Measurements from ENCODE around the gene RCSD1. TPM values are rescaled to one million over a fixed set of nuclear protein-coding genes. Genes with fewer than 3 reads are reported as not detected.

The RCSD1 gene
- total RNA-seq, 2 donors from 2014 or later, result 2.8 to 13.8 TPM

DNA sequence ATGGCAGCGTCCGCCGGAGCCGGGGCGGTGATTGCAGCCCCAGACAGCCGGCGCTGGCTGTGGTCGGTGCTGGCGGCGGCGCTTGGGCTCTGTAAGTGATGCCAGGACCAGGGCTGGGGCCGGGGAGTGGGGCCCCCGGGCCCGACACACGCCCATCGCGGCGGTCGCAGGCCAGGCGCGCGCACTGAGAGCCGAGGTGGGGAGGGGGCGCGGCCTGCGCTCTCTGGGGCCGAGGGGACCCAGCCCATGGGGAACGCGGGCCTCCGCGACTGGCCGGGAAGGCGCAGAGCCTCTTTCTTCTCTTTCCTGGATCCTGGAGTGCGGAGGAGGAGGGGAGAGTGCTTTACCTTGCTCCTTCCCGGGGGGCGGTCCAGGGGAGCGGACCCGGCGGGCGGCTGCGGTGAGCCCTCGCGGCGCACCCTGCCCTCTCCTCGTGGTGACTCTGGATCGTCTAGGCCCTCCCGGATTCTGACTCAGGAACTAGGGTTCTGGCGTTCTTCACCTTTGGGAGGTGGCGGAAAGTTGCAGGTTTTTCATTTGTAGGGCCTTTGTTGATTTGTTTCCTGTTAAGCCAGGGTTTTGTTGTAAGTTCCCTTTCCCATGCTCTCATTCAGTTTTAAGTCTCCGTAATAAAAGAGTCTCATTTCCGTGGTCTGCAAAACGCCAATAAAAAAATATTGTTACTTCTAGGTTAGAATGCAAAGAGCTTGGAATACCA, 92.3 kb downstream of the RCSD1 start:
- Histone ChIP-seq H3K4me1 (replicated peaks) (no peaks in the 10 kb centered on the region), H3K4me3 (peak overlapping the region; percentile 92 to 98), H3K27ac (peak overlapping the region; percentile 85 to 88), H3K27me3 (replicated peaks; ENCODE audit: insufficient read depth) (no peaks in the 10 kb centered on the region), H3K9me3 (no peaks in the 10 kb centered on the region), H3K36me3 (no peaks in the 10 kb centered on the region)
- intact Hi-C loops (cut with DNase I), result loop anchor here (2.0 to 5.0 kb wide), 2 partner anchors 80 to 215 kb away; partner anchors contain the start of genes DCAF6 and MPC2
- DNase-seq (ENCODE audit: low spot score), result peak; percentile 24
- no peak for TF ChIP-seq POLR2A (IDR thresholded peaks at IDR 0.05)
- TF ChIP-seq POLR2AphosphoS5 (IDR thresholded peaks at IDR 0.05), result peak; percentile 9
- TF ChIP-seq, protein P1, sequence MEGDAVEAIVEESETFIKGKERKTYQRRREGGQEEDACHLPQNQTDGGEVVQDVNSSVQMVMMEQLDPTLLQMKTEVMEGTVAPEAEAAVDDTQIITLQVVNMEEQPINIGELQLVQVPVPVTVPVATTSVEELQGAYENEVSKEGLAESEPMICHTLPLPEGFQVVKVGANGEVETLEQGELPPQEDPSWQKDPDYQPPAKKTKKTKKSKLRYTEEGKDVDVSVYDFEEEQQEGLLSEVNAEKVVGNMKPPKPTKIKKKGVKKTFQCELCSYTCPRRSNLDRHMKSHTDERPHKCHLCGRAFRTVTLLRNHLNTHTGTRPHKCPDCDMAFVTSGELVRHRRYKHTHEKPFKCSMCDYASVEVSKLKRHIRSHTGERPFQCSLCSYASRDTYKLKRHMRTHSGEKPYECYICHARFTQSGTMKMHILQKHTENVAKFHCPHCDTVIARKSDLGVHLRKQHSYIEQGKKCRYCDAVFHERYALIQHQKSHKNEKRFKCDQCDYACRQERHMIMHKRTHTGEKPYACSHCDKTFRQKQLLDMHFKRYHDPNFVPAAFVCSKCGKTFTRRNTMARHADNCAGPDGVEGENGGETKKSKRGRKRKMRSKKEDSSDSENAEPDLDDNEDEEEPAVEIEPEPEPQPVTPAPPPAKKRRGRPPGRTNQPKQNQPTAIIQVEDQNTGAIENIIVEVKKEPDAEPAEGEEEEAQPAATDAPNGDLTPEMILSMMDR (IDR thresholded peaks at IDR 0.05), result no peak
- under 1% methylated on average over 23 of the region's 52 CpGs for WGBS

DNA sequence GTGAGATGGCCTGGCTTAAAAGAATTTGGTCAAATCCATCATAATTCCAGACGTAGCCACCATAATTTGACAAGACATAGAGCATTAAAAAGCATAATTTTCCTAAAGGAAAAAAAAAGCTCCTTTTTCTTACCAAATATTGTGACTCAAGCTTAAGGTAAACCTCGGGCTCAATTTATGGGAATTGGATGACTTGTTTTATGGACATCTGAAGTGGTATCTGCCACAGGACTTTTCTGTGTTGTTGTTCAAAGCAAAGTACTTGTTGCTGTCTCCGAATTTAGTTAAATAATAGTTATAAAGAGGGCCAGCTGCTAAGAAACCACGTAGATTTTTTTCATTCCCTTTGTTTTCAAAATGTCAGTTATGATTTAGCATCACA, 92.8 kb downstream of the RCSD1 start:
- Histone ChIP-seq H3K27ac (peak overlapping the region; percentile 85 to 88), H3K4me3 (peak overlapping the region; percentile 92 to 98), H3K27me3 (replicated peaks; ENCODE audit: insufficient read depth) (no peaks in the 10 kb centered on the region), H3K4me1 (replicated peaks) (no peaks in the 10 kb centered on the region), H3K36me3 (no peaks in the 10 kb centered on the region), H3K9me3 (no peaks in the 10 kb centered on the region)
- TF ChIP-seq POLR2A (IDR thresholded peaks at IDR 0.05) (no peak), POLR2AphosphoS5 (IDR thresholded peaks at IDR 0.05) (no peak)
- TF ChIP-seq, protein P1 (IDR thresholded peaks at IDR 0.05), result no peak
- WGBS, result 12% methylated on average over 4 of the region's 4 CpGs
- intact Hi-C loops (cut with DNase I), result loop anchor here (2.0 to 5.0 kb wide), 2 partner anchors 80 to 214 kb away; partner anchors contain the start of genes DCAF6 and MPC2
- DNase-seq (ENCODE audit: low spot score), result no peak

DNA sequence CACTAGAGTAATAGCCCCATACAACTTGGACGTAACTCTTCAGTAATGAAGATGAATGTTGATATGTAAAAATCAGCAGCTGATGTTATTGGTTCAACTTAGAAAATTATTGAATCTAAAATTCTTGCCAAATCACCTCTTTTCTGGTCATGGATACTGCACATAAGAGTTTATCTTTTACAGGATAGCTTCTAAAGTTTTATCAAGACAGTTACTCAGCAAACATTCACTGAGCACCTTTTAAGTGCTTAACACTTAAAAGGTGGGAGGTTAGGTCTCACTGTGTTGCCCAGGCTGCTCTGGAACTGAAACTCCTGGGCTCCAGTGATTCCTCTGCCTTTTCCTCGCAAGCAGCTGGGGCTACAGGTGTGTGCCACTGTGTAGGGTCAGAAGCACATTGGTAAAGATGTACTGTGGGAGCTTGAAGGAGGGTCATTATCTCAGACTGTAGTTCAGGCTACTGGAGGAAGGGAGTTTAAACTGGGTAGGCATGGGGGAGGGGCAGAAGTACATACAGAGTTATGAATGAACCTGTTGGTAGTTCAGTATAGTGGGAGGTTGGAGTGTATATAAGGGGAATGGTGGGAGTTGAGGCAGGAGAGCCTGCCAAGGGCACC, 93.8 kb downstream of the RCSD1 start:
- H3K4me3 ChIP-seq, result peak overlapping the region in 1 of 2 donors; percentile 98
- no peak for DNase-seq (ENCODE audit: low spot score)
- intact Hi-C loops (cut with DNase I), result loop anchor here (2.0 to 5.0 kb wide), 2 partner anchors 79 to 213 kb away; partner anchors contain the start of genes DCAF6 and MPC2
- H3K27me3 ChIP-seq (replicated peaks; ENCODE audit: insufficient read depth), result no peaks in the 10 kb centered on the region
- no peak overlapping the region for H3K27ac ChIP-seq
- H3K4me1 ChIP-seq (replicated peaks), result no peaks in the 10 kb centered on the region
- no peaks in the 10 kb centered on the region for H3K36me3 ChIP-seq
- H3K9me3 ChIP-seq, result no peaks in the 10 kb centered on the region
- TF ChIP-seq, protein P1 (IDR thresholded peaks at IDR 0.05), result no peak
- no peak for TF ChIP-seq POLR2A (IDR thresholded peaks at IDR 0.05)
- no peak for TF ChIP-seq POLR2AphosphoS5 (IDR thresholded peaks at IDR 0.05)
- 65% methylated on average over 2 of the region's 2 CpGs for WGBS

DNA sequence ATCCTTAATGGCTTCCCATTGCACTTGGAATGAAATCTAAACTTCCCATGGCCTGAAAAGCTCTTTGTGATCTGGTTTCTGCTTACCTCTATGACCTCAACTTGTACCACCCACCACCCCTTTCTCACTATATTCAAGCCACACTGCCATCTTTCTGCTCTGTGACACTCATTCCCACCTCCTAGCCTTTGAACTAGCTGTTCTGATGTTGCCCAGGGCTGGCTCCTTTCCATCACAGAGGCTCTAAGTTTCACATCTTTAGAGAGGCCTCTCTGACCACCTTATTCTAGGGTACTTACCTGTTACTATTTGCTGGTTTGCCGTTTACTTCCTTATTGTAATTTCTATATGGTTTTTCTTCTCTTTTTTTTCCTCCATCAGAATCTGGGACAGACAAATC, 96.0 kb downstream of the RCSD1 start:
- intact Hi-C loops (cut with DNase I), result no loop called here
- Histone ChIP-seq H3K36me3 (no peaks in the 10 kb centered on the region), H3K27ac (no peak overlapping the region), H3K4me1 (replicated peaks) (no peaks in the 10 kb centered on the region), H3K9me3 (no peaks in the 10 kb centered on the region), H3K27me3 (replicated peaks; ENCODE audit: insufficient read depth) (no peaks in the 10 kb centered on the region), H3K4me3 (no peak overlapping the region)
- WGBS, result 53% methylated on average over 1 of the region's 1 CpG
- TF ChIP-seq POLR2A (IDR thresholded peaks at IDR 0.05) (no peak), POLR2AphosphoS5 (IDR thresholded peaks at IDR 0.05) (no peak)
- TF ChIP-seq, protein P1 (IDR thresholded peaks at IDR 0.05), result no peak
- DNase-seq (ENCODE audit: low spot score), result no peak

Measured in prostate gland (tissue), 2 donors.